G401.6 (cell line): ENCODE data around the gene NTM.

ENCODE experiments used
- FAIRE-seq: peaks from 2 replicates; lab custom pipeline; 2012; peaks lifted over from hg19 to GRCh38; lab: Jason Lieb, UNC

NTM gene

DNA sequence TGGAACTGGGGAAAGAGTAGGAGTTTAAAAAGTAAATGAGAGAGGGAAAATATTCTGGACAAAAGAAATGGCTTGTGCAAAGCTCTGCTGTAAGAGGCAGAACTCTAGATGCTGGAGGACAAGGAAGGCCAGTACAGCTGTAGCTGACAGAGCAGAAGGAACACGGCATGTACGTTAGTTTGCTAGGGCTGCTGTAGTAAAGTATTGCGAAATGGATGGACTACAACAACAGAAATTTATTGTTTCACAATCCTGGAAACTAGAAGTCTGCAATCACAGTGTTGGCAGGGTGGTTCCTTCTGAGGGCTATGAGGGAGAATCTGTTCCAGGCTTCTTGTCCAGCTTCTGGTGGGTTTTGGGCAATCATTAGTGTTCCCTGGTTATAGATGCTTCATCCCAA lies 454.4 kb downstream of the NTM start:
- FAIRE-seq = no peak

DNA sequence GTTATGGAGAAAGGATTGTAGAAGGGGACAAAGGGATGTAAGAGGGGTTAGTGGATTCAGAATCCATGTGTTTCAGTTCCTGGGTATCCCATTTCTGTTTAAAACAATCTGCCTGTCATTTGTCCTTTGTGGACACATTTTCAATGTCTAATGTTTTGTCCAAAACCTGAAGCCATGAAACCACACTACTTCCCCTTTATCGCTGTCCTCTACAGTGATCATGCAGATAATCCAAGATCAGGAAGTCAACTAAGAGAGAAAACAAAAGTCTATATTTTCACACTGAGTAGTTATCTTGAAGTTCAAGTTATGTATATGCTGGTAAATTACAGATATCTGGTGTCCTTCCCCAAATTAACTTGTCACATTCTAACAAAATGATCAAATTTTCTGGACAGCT lies 457.0 kb downstream of the NTM start:
- no peak for FAIRE-seq

DNA sequence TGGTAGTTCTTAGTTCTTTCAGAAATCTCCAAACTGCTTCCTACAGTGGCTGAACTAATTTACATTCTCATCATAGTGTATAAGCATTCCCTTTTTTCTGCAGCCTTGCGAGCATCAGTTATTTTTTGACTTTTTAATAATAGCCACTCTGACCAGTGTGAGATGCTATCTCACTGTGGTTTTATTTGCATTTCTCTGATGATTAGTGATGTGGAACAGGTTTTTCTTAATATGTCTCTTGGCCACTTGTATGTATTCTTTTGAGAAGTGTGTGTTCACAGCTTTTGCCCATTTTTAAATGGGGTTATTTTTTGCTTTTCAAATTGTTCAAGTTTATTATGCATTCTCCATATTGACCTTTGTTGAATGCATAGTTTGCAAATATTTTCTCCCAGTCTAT lies 459.3 kb downstream of the NTM start:
- no peak for FAIRE-seq

DNA sequence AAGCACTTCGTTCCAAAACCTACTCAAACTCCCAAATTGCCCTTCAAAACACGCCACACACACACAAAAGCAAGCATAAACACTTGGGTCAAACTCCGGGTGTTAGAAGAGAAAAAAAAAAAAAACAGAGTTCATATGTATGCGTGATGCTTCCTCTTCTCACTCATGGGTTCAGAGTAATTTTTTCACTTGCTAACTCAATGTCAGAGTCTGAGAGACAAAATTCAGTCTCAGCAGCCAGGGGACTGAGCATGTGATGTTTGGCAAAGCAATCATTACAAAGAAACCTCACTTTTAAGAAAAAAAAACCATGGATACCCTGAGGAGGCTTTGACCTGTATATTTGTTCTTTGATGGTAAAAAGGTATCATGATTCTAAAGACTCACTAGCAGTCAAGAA lies 461.7 kb downstream of the NTM start:
- no peak for FAIRE-seq

DNA sequence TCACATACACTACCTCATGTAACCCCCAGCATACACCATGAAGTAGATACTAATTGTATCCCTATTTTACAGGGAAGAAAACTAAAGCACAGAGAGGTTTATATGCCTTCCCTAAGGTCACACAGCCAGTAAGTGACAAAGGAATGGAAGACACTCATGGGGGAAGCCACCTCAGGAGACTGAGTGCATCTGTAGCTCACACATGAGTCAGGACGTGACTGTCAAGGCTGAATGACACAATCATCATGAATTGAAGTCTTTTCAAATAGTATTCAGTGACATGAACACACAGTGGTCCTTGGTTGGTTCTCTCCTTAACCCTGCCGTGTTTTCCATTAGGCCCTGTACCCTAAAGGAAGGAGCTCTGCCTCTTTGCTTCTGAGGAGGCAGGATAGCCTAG lies 463.0 kb downstream of the NTM start:
- FAIRE-seq = no peak

DNA sequence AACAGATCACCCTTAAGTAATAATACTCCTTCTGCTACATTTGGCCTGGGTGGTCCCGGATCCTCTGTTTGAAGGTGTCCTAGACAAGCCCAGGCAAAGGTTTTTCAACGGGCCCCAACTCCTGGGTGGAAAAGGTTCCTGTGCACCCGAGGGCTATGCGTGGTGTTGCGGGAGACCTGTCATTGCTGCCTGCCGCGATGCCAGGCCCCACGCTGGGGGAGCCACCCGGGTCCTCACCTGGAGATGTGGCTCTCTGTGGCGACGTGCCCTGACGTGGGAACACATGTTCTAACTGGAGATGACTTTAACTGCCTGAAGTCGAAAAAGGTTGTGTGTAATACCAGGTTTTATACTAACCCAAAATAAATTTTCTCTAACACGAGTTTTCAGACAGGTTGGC lies 467.1 kb downstream of the NTM start:
- no peak for FAIRE-seq

DNA sequence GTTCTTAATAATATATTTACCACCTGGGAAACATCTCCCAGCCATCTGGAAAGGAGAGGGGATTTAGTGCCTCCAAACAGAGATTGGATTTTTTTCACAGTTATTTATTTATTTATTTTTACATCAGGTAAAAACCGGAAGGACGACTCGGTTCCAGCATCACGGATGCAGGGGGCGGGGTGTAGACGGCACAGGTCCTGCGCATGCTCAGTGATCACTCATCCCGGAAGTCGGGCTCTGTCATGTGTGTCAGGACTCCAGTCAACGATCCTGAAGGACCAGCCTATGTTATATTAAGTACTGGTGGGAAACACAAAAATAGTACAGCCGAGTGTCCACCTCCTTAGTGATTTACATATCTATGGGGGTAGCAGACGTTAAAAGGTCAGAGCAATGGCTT lies 467.6 kb downstream of the NTM start:
- no peak for FAIRE-seq

DNA sequence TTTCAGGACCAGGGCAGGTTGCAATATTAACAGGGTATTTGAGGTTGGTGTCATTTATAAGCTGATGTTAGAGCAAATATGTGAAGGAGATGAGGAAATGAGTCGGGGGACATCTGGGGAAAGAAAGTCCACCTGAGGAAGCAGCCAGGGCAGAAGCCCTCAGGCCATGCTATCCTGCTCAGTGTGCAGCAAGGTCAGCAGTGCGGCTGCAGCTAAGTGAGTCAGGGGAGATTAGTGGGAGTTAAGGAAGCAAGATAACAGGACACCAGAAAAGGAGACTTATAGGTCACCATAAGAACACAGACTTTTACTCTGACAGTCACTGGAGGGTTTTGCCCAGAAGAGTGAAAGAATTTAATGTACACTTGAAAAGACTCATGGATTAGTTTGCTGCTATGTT lies 468.9 kb downstream of the NTM start:
- FAIRE-seq = no peak

DNA sequence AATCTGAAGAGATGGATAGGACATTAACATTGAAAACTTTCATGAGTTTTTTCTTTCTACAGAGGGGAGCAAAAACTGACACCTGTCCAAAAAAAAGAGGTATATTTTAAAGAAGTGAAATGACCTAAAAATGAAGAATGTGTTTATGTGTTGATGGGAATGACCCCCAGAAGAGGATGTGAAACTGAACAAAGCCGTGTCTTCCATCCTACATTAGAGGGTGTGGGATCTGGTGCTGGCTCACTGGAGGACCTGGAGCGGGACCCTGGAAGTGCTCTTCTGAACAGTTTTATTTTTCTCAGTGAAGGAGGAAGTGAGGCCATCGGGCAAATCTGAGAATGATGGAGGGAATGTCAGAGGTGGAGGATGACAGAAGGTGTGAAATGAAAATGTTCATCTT lies 470.1 kb downstream of the NTM start:
- FAIRE-seq = no peak

DNA sequence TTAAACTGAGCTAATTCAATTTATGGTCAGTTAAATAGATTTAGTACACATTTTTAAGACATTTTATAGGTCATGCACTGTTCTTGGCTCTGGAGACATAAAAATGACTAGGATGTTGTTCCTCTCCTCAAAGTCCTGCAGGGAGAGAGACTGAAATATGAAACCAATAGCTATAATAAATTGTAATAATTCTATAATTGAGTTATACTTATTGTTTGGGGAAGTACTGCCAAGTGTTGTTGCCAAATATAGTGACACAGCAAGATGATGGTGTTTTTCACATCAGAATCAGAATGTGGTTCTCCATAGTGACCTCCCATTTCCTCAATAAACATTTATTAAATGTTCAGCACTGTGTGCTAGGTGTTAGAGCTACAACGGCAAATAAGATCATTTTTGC lies 470.6 kb downstream of the NTM start:
- FAIRE-seq = no peak

DNA sequence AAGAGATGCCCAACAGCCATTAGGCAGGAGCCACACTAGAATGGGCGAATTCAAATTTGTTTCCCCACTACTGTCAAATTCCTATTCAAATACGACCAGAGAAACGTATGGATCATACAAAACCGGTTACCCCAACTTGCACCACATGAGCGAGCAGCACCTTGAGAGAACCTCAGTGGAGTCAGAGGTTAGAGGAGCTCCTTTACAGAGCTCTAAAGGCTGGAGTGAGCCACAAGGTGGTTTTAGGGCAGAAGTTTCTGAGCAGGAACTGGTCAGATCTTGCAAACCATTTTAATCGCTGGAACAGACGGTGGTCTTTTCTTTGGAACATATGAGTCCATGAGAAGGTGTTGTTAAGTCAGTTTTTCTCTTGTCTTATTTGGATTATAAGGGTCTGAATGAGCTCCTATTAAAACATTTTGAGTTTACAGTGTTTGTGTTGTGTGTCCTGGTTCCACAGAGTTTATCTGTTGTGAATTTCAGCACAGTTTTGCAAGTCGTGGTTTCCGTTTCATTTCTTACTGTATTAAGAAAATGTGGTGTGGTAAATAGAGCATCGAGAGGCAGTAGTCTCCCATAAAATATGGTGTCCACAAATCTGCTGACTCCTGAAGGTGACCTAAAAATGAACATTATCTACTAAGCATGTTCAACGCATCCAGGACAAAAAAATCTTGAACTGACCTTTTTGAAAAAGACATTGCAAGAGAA lies 471.7 kb downstream of the NTM start:
- FAIRE-seq = no peak

DNA sequence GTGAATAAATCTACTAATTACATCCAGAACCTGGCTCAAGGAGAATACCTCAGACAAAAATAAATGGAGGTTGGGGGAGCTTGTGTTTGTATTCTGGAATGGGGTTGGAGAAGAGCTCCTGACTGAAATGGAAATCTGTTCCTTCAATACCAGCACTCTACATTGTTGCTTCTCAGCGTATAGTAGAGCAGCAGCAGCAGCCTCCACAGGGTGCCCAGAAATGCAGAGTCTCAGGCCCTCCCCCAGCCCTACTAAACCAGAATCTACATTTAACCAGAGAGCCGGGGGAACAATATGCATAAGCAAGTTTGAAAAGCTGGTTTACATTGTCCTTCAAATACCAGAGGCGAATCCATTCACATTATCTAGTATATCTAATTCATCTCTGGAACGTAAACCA lies 474.8 kb downstream of the NTM start:
- FAIRE-seq = no peak

DNA sequence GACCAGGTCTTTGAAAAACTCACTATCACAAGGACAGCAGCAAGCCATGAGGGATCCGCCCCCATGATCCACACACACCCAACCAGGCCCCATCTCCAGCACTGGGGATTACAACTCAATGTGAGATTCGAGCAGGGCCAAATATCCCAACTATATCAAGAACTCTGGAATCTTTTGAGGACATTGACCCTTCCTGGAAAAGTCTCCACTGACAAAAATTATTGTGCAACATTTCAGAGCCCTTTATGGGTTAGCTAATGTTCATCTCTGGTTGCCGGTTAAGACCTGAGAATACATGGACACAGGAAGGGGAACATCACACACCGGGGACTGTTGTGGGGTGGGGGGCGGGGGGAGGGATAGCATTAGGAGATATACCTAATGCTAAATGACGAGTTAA lies 479.1 kb downstream of the NTM start:
- no peak for FAIRE-seq

DNA sequence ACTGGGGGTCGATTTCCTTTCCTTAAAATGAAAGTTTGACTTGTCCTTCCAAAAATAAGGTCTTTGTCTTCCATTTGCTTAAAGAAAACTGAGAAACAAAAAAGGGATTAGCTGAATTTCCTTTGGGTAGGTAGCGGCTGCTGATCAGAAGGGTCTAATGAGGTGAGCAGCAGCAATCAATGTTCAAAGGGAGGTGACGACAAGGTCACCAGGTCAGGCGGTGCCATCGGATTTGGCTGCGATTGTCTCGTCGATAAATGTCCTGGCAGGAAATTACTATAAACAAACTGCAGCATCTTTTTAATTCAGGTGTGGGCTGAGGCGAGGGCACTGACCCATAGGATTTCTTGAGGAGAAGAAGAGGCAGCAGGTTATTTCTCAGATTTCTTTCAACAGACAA lies 480.1 kb downstream of the NTM start:
- no peak for FAIRE-seq

DNA sequence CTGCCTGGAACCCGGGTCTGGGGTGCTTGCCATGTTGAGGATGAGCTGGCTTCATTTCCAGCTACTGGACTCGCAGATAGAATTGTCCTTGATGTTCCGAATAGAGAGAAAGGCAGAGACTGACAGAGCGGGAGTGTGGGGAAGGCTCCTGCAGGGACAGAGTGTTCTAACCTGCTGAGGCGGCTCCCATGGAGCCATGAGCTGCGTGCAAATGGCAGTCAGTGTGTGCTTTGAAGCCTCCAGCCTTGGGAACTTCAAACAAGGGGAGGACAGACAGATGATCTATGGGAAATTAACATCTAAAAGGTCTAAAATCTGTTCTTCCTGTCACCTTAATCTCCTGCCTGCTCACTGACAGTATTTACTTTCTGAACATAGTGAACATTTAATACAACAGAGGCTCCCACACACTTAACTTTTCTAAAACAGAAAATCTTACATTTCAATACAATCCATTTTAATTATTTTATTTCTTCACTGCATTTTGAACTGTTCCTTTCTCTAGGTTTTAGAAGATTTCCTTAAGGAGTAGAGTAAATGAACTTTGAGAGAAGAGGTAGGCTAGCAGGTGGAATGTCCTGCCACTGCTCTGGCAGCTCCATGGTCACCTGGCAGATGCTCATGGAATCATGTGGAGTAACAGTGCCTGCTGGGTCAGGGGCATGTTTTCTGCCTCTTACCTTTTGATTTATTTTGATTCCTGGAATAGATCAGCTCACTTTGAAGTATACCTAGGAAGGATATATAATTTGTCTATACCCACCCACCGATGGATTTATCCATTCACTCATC lies 481.7 kb downstream of the NTM start:
- no peak for FAIRE-seq

DNA sequence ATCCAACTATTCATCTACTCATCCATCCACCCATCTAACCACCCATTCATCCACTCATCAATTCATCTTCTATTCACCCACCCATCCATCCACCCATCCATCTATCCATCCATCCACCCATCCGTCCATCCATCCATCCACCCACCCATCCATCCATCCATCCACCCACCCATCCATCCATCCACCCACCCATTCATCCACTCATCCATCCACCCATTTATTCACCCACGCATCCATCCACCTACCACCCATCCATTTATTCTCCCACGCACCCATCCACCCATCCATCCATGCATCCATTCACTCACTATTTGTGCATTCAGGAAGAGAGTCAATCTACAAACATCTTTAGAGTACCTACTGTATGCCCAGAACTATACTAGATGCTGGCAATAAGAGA lies 482.3 kb downstream of the NTM start:
- FAIRE-seq = no peak

DNA sequence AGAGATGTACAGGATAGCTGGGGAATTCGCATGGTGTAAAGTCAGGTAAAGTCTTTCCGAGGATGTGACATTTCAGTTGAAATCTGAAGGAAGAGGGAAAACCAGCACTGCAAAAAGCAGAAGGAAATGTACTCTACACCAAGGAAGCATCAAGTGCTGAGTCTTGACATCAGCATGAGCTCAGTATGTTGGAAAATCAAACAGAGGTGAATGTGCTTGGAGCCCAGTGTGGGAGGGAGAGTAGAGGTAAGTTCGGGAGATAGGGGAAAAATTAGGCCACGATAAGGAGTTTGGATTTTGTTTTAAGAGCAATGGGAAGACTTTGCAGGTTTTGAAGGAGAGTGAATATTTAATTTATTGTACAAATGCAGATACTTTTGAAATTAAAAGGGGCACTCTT lies 484.0 kb downstream of the NTM start:
- FAIRE-seq = no peak

DNA sequence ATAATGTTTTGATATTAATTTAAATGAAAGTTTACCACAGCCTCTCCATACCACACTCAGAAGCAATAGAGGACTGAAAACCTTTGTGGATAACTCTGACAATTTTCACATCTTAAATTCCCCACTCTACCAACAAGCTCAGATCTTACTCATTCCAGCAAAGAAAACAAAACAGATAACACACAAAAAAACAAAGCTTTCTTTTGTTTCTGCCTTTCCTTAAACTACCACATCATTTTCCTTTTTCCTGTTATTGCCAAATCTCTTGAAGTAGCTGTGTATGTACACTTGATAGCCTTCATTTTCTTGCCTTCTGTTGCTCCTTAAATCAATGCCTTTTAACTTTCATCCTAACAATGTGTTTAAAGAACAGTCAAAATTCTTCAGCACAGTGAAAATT lies 484.9 kb downstream of the NTM start:
- no peak for FAIRE-seq

DNA sequence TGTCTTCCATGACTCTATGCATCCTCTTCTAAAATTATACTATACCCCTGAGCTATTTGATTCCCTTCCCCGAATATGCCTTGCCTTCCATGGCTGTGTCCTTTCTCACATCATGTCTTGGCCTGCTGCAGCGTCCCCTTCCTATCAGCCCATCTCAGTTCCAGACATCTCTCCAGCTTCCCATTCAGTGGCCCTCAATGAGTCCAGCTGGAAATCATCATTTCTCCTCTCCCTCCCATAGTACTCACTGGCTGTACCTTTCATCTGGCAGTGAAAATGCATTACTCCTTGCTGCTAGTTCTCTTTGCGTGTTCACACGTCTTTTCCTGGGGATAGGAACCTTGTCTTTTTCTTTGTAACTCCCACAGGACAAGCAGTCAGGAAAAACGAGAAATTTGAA lies 486.8 kb downstream of the NTM start:
- FAIRE-seq = no peak

DNA sequence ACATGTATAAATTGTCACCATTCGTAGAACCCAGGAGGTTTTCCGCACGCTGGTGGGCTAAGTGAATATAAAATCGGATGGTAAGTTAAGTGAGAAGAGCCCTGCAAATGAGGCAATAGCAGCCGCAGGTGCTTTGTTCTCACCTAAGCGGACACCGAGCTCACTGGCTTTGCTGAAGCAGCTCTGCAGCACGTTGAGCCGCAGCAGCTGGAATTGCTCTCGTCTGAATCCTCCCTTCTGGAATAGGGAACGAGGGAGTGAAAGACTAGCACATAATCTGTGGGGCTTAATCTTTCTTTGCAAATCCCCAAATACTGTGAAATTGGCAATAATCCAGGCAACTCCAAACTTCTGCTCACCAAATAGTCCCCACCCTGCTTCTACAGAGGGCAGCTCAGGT lies 488.1 kb downstream of the NTM start:
- FAIRE-seq = no peak

DNA sequence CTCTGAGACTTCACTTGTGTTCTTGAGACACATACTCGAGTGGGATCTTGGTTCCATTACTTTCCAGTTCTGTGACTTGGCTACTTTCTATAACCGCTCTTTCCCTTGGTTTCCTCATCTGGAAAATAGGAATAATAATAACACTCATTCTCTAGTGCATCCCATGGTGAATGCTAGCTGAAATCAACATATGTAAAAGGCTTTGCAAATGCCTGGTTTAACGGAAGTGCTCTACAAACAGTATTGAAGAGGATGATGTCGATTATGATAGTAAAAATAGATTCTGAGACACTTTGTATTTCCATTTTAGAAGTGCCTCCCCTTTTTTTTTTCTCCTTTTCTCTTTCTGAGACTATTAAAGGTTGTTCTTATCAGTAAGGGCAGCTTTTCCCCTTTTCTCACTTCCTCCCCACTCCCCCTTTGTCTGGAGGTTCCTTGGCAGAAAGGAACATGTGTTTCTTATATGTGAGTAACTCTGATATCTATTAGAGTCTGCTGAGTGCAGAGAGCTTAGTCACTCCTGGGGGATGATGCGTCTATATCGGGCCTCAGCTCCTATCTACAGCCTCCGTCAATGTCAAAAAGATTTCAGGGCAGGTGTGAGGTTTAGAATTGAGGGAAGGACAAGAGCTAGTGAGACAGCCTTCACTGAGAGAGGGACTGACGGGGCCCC lies 489.3 kb downstream of the NTM start:
- FAIRE-seq = no peak

DNA sequence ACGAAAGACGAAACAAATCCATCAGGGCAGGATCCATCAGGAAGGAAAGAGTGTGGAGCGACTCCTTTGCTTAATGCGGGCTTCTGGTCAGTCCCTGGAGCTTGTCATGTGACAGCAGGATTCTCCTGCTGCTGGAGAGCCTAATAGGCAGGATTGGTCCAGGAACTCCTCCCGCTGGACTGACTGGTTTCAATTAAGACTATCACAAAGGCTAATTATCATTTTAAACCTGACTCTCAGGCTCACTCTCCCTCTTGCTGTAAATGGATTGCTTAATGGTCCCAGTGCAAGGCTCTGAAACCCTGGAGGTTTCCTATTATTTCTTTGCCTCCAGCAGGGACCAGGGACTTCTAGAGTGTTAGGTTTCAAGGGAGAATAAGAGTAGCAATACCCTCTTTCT lies 493.8 kb downstream of the NTM start:
- FAIRE-seq = no peak

DNA sequence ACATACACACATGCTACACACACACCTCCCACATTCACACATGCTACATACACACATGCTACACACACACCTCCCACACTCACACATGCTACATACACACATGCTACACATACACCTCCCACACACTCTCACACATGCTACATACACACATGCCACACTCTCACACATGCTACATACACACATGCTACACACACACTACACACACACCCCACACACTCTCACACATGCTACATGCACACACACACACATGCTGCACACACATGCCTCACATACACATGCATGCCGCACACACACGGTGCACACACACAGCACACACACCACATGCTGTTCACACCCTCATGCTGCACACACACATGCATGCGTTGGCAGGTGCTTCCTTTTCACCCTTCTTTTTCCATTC lies 495.4 kb downstream of the NTM start:
- no peak for FAIRE-seq
